ENCODE measurements around the gene BTF3. TPM values are rescaled to one million over a fixed set of nuclear protein-coding genes. Genes with fewer than 3 reads are reported as not detected.

BTF3 gene
- total RNA-seq, 4 donors from 2014 or later = 596 to 1,008 (median 649) TPM

GRCh38 chr5:73469878-73470277 lies 28.4 kb upstream of the BTF3 start:
- no peak overlapping the region for H3K4me3 ChIP-seq (ENCODE audit: low read depth, poor library complexity, severe bottlenecking)
- intact Hi-C loops (cut with DNase I; ENCODE audit: low total_unique reads) = no loop called here
- TF ChIP-seq CTCF (IDR thresholded peaks at IDR 0.05) (no peak), POLR2A (IDR thresholded peaks at IDR 0.05) (no peak)
- no peak for DNase-seq (ENCODE audit: low spot score in 2 of 2)
- 95 to 96% methylated on average over 8 of the region's 8 CpGs for WGBS, 2 donors

GRCh38 chr5:73471654-73472053 lies 26.6 kb upstream of the BTF3 start:
- intact Hi-C loops (cut with DNase I; ENCODE audit: low total_unique reads) = no loop called here
- no peak for TF ChIP-seq CTCF (IDR thresholded peaks at IDR 0.05)
- TF ChIP-seq POLR2A (IDR thresholded peaks at IDR 0.05) = no peak
- no peak overlapping the region for H3K4me3 ChIP-seq (ENCODE audit: low read depth, poor library complexity, severe bottlenecking)
- DNase-seq (ENCODE audit: low spot score in 2 of 2) = no peak

- intact Hi-C loops (cut with DNase I; ENCODE audit: low total_unique reads) = no loop called here
- TF ChIP-seq POLR2A (IDR thresholded peaks at IDR 0.05) = no peak
- no peak for TF ChIP-seq CTCF (IDR thresholded peaks at IDR 0.05)
Observed at GRCh38 chr5:73472116-73472515, 26.1 kb upstream of the BTF3 start.

GRCh38 chr5:73480500-73480899 lies 17.7 kb upstream of the BTF3 start:
- TF ChIP-seq CTCF (IDR thresholded peaks at IDR 0.05) (no peak), POLR2A (IDR thresholded peaks at IDR 0.05) (no peak)
- H3K4me3 ChIP-seq (ENCODE audit: low read depth, poor library complexity, severe bottlenecking) = no peak overlapping the region
- WGBS, 2 donors = 85 to 88% methylated on average over 1 of the region's 1 CpG
- intact Hi-C loops (cut with DNase I; ENCODE audit: low total_unique reads) = no loop called here
- DNase-seq (ENCODE audit: low spot score in 2 of 2) = no peak

More at GRCh38 chr5:73472116-73472515, 26.1 kb upstream of the BTF3 start:
- WGBS, 2 donors = 57 to 67% methylated on average over 3 of the region's 3 CpGs
- H3K4me3 ChIP-seq (ENCODE audit: low read depth, poor library complexity, severe bottlenecking) = no peak overlapping the region
- no peak for DNase-seq (ENCODE audit: low spot score in 2 of 2)

- no peak for DNase-seq (ENCODE audit: low spot score in 2 of 2)
- intact Hi-C loops (cut with DNase I; ENCODE audit: low total_unique reads) = no loop called here
- no peak overlapping the region for H3K4me3 ChIP-seq (ENCODE audit: low read depth, poor library complexity, severe bottlenecking)
- 86 to 91% methylated on average over 4 of the region's 4 CpGs for WGBS, 2 donors
- TF ChIP-seq POLR2A (IDR thresholded peaks at IDR 0.05) (no peak), CTCF (IDR thresholded peaks at IDR 0.05) (no peak)
Observed at GRCh38 chr5:73482383-73483136, 15.7 kb upstream of the BTF3 start.

- no peak for DNase-seq (ENCODE audit: low spot score in 2 of 2)
- 84% methylated on average over 4 of the region's 4 CpGs for WGBS, 2 donors
- TF ChIP-seq CTCF (IDR thresholded peaks at IDR 0.05) (no peak), POLR2A (IDR thresholded peaks at IDR 0.05) (no peak)
- intact Hi-C loops (cut with DNase I; ENCODE audit: low total_unique reads) = no loop called here
- no peak overlapping the region for H3K4me3 ChIP-seq (ENCODE audit: low read depth, poor library complexity, severe bottlenecking)
Observed at GRCh38 chr5:73483676-73484075, 14.6 kb upstream of the BTF3 start.

Data from lower leg skin (tissue), 4 donors.